ENCODE measurements around the gene GPC5.

- no peak for TF ChIP-seq POLR2A (IDR thresholded peaks at IDR 0.05)
- TF ChIP-seq, protein P1, sequence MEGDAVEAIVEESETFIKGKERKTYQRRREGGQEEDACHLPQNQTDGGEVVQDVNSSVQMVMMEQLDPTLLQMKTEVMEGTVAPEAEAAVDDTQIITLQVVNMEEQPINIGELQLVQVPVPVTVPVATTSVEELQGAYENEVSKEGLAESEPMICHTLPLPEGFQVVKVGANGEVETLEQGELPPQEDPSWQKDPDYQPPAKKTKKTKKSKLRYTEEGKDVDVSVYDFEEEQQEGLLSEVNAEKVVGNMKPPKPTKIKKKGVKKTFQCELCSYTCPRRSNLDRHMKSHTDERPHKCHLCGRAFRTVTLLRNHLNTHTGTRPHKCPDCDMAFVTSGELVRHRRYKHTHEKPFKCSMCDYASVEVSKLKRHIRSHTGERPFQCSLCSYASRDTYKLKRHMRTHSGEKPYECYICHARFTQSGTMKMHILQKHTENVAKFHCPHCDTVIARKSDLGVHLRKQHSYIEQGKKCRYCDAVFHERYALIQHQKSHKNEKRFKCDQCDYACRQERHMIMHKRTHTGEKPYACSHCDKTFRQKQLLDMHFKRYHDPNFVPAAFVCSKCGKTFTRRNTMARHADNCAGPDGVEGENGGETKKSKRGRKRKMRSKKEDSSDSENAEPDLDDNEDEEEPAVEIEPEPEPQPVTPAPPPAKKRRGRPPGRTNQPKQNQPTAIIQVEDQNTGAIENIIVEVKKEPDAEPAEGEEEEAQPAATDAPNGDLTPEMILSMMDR (IDR thresholded peaks at IDR 0.05), result no peak
Observed at GRCh38 chr13:92412481-92412880, 1014.1 kb downstream of the GPC5 start.
